ENCODE measurements around the gene NGB. TPM values are rescaled to one million over a fixed set of nuclear protein-coding genes. Genes with fewer than 3 reads are reported as not detected.

The NGB gene
- polyA plus RNA-seq, 6 donors from 2014 or later, result not detected

Other genes starting within 250 kb of the NGB start
- gene IRF2BPL, start 242.5 kb downstream of the NGB start, polyA plus RNA-seq (ENCODE audit: low read depth in 6 of 6), result 1 to 10 TPM; 1.7 to 4.6 (median 3.2) TPM
- 10 to 100 TPM in 4 of 6 donors, 1 to 10 TPM in 2; 7.8 to 16.3 (median 12.7) TPM for gene CIPC, start 172.9 kb downstream of the NGB start, polyA plus RNA-seq (ENCODE audit: low read depth in 6 of 6)
- not detected for gene ZDHHC22, start 129.4 kb downstream of the NGB start, polyA plus RNA-seq (ENCODE audit: low read depth in 6 of 6)
- gene TMEM63C, start 89.4 kb downstream of the NGB start, polyA plus RNA-seq (ENCODE audit: low read depth in 6 of 6), result under 1 TPM in 1 of 6 donors, not detected in 5; 0.44 TPM
- gene POMT2, start 49.7 kb upstream of the NGB start, polyA plus RNA-seq (ENCODE audit: low read depth in 6 of 6), result 1 to 10 TPM in 5 of 6 donors, under 1 TPM in 1; 0.94 to 4.1 (median 3.0) TPM
- gene GSTZ1, start 49.8 kb upstream of the NGB start, polyA plus RNA-seq (ENCODE audit: low read depth in 6 of 6), result 10 to 100 TPM; 11.4 to 30.9 (median 17.9) TPM
- gene TMED8, start 105.9 kb upstream of the NGB start, polyA plus RNA-seq (ENCODE audit: low read depth in 6 of 6), result 10 to 100 TPM in 5 of 6 donors, 1 to 10 TPM in 1; 2.3 to 25.0 (median 21.6) TPM
- under 1 TPM in 2 of 6 donors, not detected in 4; 0.12 to 0.22 TPM for gene SAMD15, start 106.2 kb upstream of the NGB start, polyA plus RNA-seq (ENCODE audit: low read depth in 6 of 6)
- gene NOXRED1, start 152.3 kb upstream of the NGB start, polyA plus RNA-seq (ENCODE audit: low read depth in 6 of 6), result under 1 TPM in 1 of 6 donors, not detected in 5; 0.23 TPM
- 10 to 100 TPM in 2 of 6 donors, 1 to 10 TPM in 4; 8.6 to 13.9 (median 9.7) TPM for gene VIPAS39, start 186.4 kb upstream of the NGB start, polyA plus RNA-seq (ENCODE audit: low read depth in 6 of 6)
- 100 to 1,000 TPM in 3 of 6 donors, 10 to 100 TPM in 3; 81.8 to 127 (median 104) TPM for gene AHSA1, start 186.9 kb upstream of the NGB start, polyA plus RNA-seq (ENCODE audit: low read depth in 6 of 6)
- gene ISM2, start 227.6 kb upstream of the NGB start, polyA plus RNA-seq (ENCODE audit: low read depth in 6 of 6), result under 1 TPM in 1 of 6 donors, not detected in 5; 0.57 TPM